Measurements from ENCODE around the gene CHST11.
"Not testable (repeated sequence)": the region's sequence is repeated elsewhere in the genome, so short reads cannot be mapped to it uniquely, and the experiment has no call there.

The CHST11 gene

GRCh38 chr12:104527653-104528052 lies 70.9 kb downstream of the CHST11 start:
- DNase-seq (ENCODE audit: low spot score), result not testable (repeated sequence)

GRCh38 chr12:104529130-104529874 lies 72.6 kb downstream of the CHST11 start:
- no peak for DNase-seq (ENCODE audit: low spot score)

- DNase-seq (ENCODE audit: low spot score), result no peak
These were observed 75.9 kb downstream of the CHST11 start for GRCh38 chr12:104532636-104533035.

GRCh38 chr12:104533134-104533533 lies 76.4 kb downstream of the CHST11 start:
- DNase-seq (ENCODE audit: low spot score), result no peak

GRCh38 chr12:104534162-104534856 lies 77.6 kb downstream of the CHST11 start:
- no peak for DNase-seq (ENCODE audit: low spot score)

GRCh38 chr12:104534857-104535248 lies 78.1 kb downstream of the CHST11 start:
- DNase-seq (ENCODE audit: low spot score), result no peak

GRCh38 chr12:104535369-104535768 lies 78.6 kb downstream of the CHST11 start:
- peak; percentile 36 for DNase-seq (ENCODE audit: low spot score)

GRCh38 chr12:104536841-104537240 lies 80.1 kb downstream of the CHST11 start:
- no peak for DNase-seq (ENCODE audit: low spot score)

GRCh38 chr12:104538056-104538455 lies 81.3 kb downstream of the CHST11 start:
- DNase-seq (ENCODE audit: low spot score), result no peak

GRCh38 chr12:104538891-104539462 lies 82.2 kb downstream of the CHST11 start:
- DNase-seq (ENCODE audit: low spot score), result no peak

- no peak for DNase-seq (ENCODE audit: low spot score)
These were observed 88.1 kb downstream of the CHST11 start for GRCh38 chr12:104544836-104545235.

- no peak for DNase-seq (ENCODE audit: low spot score)
These were observed 89.8 kb downstream of the CHST11 start for GRCh38 chr12:104546575-104546974.

- no peak for DNase-seq (ENCODE audit: low spot score)
These were observed 90.5 kb downstream of the CHST11 start for GRCh38 chr12:104547235-104547634.

- DNase-seq (ENCODE audit: low spot score), result peak; percentile 69
These were observed 93.2 kb downstream of the CHST11 start for GRCh38 chr12:104549815-104550480.

- no peak for DNase-seq (ENCODE audit: low spot score)
These were observed 94.7 kb downstream of the CHST11 start for GRCh38 chr12:104551313-104551931.

GRCh38 chr12:104553421-104553820 lies 96.7 kb downstream of the CHST11 start:
- no peak for DNase-seq (ENCODE audit: low spot score)

- no peak for DNase-seq (ENCODE audit: low spot score)
These were observed 98.9 kb downstream of the CHST11 start for GRCh38 chr12:104555648-104556047.

GRCh38 chr12:104557488-104558195 lies 100.9 kb downstream of the CHST11 start:
- no peak for DNase-seq (ENCODE audit: low spot score)

GRCh38 chr12:104560881-104561280 lies 104.1 kb downstream of the CHST11 start:
- DNase-seq (ENCODE audit: low spot score), result no peak

GRCh38 chr12:104562763-104563162 lies 106.0 kb downstream of the CHST11 start:
- no peak for DNase-seq (ENCODE audit: low spot score)

- DNase-seq (ENCODE audit: low spot score), result not testable (repeated sequence)
These were observed 107.9 kb downstream of the CHST11 start for GRCh38 chr12:104564662-104565061.

Measured in SW480 (cell line).